GM12878 (cell line): ENCODE data around the gene USP2.

Source experiments
- RCOR1 ChIP-seq: conservative IDR thresholded peaks from 2 replicates; pipeline ENCODE4 v1.6.1; 2012; ENCODE audit warnings: low read depth, low read length, improper control_type of control experiment
- TARDBP ChIP-seq: IDR thresholded peaks from 2 replicates; pipeline ENCODE4 v1.6.1; 2016; ENCODE audit warnings: borderline replicate concordance

DNA sequence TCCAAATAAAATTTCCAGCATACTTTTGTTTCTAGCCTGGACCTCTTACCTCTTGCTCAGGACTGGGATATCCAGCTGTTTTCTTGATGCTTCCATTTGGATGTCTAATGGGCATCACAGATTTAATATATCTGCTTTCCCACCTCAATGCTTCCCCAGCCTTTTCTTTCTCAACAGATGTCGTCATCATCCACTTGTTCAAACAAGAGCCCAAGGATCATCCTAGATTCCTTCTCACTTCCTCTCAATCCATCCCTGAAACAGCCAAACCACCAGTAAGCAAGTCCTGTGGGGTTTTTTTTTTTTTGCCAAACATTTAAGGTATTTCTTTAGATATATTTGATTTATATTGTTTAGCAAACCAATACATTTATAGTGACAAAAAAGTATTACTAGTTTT is 29.0 kb upstream of the USP2 start:
- TF ChIP-seq TARDBP, result no peak
- no peak for TF ChIP-seq RCOR1
